Ovary (tissue), 9 donors: ENCODE results near the gene CYB561. TPM values are rescaled to one million over a fixed set of nuclear protein-coding genes. Genes with fewer than 3 reads are reported as not detected.

Experiments
- DNase-seq, 5 donors: peaks; one replicate each; pipeline ENCODE4 v3.0.0-alpha.2; 2019 to 2020
- H3K27ac ChIP-seq, 2 donors: fragments of 200-600 bp; one replicate each; pipeline versions ENCODE4 v1.5.1 to v1.8.0; 2019 to 2022
- H3K27me3 ChIP-seq: fragments of 200-600 bp; one replicate; pipeline ENCODE4 v1.8.0; 2022
- H3K36me3 ChIP-seq: fragments of 200-600 bp; sonication (generic); one replicate; pipeline ENCODE4 v1.5.1; 2019
- H3K4me1 ChIP-seq: one replicate; pipeline ENCODE4 v1.8.1; 2013; ENCODE audit warnings: mild to moderate bottlenecking, moderate library complexity; ENCODE audit not compliant: insufficient read depth
- H3K4me3 ChIP-seq: fragments of 200-600 bp; sonication (generic); one replicate; pipeline ENCODE4 v1.5.1; 2017
- H3K9me3 ChIP-seq, 2 donors: fragments of 200-600 bp in 1 of 2; sonication (generic) in 1 of 2; one replicate each; pipeline versions ENCODE4 v1.5.1 to v1.8.1; 2013 to 2019; ENCODE audit warnings: mild to moderate bottlenecking in 1 of 2, moderate library complexity in 1 of 2
- EP300 ChIP-seq: sonication (generic); formaldehyde crosslinking; IDR thresholded peaks from one replicate; pipeline ENCODE4 v1.6.1; 2017; ENCODE audit warnings: antibody characterized with exemption
- POLR2A ChIP-seq: fragments of 450-650 bp; IDR thresholded peaks from one replicate; pipeline ENCODE4 v1.6.1; 2017; ENCODE audit warnings: antibody characterized with exemption, mild to moderate bottlenecking, moderate library complexity
- WGBS, 3 donors: extraction: QIAGEN DNeasy Blood & Tissue Kit in 1 of 3; methylation state at CpG; one replicate each; pipeline versions ENCODE4 v1.1.5 to v1.1.7; 2013 to 2017; 5-methylcytosine and 5-hydroxymethylcytosine counted together
- intact Hi-C, 4 donors: fragments of 100-400 bp; cut with DNase I; formaldehyde crosslinking; loops; one replicate each; pipeline versions ENCODE4 v1.11.0 to v1.15.1; 2022 to 2023
- polyA plus RNA-seq, 2 donors: library from polyadenylated mRNA; stranded (reverse); fragments of 200-250 nt in 1 of 2; fragments of 350-450 nt in 1 of 2; fragmentation: Illumina TruSeq in 1 of 2; extraction: RNeasy Lipid Tissue Mini Kit (QIAGEN cat#74804) in 1 of 2; gene quantifications; one replicate each; pipeline ENCODE4 v1.2.3, GENCODE V29; 2013 to 2014
- total RNA-seq, 7 donors: library from RNA; depleted of rRNA in 2 of 7; stranded (reverse); fragments of >200 nt in 2 of 7; fragmentation: NEBNext Ultra II Directional in 3 of 7; extraction: Animal tissue kit (Norgen Biotek cat#: 25700) in 3 of 7; gene quantifications; one replicate each; pipeline versions ENCODE4 v1.1.0 to v1.2.4, GENCODE V29; 2016 to 2023
- TF ChIP-seq, protein P1 (sequence below), 3 donors: fragments of 450-650 bp in 2 of 3; fragments of 200-600 bp in 1 of 3; IDR thresholded peaks; one replicate each; pipeline versions ENCODE4 v1.5.1 to v1.8.0; 2016 to 2022; ENCODE audit warnings: antibody characterized with exemption in 3 of 3, mild to moderate bottlenecking in 1 of 3
- donor health status: DM: no; HTN: no; CAD: no; lungs with moderate emphysema.
- donor health status: DM: no; HTN: no; CAD: no.
- donor health status: Bipolar disorder and iron deficiency.
- donor health status: DM: yes; HTN: yes; CAD: no.
- donor health status: DM: no; HTN: no; CAD: no.
- donor health status: DM: yes; HTN: yes; CAD: no.

The CYB561 gene
- total and polyA plus RNA-seq, 9 donors: 8.6 to 43.8 (median 15.3) TPM

DNA sequence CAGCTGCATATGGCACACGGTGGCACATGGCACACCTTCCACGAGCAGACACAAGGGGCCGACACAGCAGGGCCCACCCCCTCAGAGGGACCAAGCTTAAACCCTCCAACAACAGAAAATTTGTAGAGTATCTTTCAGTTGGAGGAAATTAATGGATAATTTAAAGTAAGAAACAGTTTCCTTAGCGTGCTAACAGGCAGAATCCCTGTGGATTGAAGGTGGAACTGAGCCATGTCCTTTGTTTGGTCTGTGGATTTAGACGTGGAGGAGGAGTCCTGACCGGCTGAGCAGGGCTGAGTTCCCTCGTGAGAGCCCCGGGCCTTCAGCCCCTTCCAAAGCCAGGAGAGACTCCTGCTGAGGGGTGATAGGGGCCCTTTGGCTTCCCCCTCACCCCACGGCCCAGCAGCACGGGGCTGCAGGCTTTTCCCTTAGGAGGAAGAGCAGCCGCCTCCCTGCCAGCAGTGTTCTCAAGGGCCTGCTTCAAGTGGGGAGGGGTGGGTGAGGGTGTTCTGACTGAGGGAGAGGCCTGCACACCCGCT is 1.4 kb upstream of the CYB561 start:
- H3K36me3 ChIP-seq: no peaks in the 10 kb centered on the region
- no peaks in the 10 kb centered on the region for H3K9me3 ChIP-seq
- TF ChIP-seq, protein P1, sequence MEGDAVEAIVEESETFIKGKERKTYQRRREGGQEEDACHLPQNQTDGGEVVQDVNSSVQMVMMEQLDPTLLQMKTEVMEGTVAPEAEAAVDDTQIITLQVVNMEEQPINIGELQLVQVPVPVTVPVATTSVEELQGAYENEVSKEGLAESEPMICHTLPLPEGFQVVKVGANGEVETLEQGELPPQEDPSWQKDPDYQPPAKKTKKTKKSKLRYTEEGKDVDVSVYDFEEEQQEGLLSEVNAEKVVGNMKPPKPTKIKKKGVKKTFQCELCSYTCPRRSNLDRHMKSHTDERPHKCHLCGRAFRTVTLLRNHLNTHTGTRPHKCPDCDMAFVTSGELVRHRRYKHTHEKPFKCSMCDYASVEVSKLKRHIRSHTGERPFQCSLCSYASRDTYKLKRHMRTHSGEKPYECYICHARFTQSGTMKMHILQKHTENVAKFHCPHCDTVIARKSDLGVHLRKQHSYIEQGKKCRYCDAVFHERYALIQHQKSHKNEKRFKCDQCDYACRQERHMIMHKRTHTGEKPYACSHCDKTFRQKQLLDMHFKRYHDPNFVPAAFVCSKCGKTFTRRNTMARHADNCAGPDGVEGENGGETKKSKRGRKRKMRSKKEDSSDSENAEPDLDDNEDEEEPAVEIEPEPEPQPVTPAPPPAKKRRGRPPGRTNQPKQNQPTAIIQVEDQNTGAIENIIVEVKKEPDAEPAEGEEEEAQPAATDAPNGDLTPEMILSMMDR (IDR thresholded peaks at IDR 0.05): no peak
- TF ChIP-seq EP300 (no peak), POLR2A (no peak)
- intact Hi-C loops: no loop called here
- WGBS, 3 donors: 36 to 39% (median 37%) methylated on average over 11 to 12 of the region's 12 CpGs
- H3K27me3 ChIP-seq: no peaks in the 10 kb centered on the region
- no peak overlapping the region for H3K4me3 ChIP-seq
- peak overlapping the region in 1 of 2 donors; percentile 5 for H3K27ac ChIP-seq
- H3K4me1 ChIP-seq: peaks cover 7% of the 10 kb centered on the region
- DNase-seq: no peak

DNA sequence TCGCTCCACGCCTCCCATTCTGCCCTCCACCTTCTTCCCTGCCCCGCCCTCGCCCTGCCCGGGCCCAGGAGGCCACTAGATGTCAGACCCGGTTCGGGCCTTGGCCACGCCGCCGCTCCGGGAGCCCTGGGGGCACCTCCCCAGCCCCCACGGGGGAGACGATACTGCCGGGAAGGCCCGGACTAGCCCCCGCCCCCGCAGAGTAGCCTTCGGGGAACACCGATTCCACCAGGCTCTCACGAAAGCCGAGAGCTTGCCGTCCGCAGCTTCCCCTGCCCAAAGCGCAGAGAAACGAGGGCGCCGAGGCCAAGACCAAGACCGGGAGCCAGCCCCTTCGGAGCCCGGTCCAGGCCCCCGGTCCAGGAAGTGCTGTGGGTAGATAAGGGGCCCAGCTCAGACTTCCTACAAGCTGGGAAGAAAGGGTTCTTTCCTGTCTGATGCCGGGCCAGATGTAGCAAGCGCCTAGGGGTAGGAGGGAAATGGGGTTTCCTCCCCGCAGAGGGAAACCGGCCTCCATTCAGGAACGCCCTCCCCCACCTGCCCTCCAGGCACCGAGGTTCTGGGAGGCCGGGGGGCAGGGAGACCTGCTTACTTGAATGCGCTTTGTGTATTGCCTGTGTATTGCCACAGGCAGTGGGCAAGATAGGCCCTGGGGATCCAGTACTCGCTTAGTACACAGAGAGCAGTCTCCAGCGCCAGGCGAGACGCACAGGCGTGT is 806 bp upstream of the CYB561 start:
- Histone ChIP-seq H3K27ac (peak overlapping the region; percentile 48 to 77), H3K4me3 (peak overlapping the region; percentile 65), H3K27me3 (no peaks in the 10 kb centered on the region), H3K4me1 (peaks cover 7% of the 10 kb centered on the region), H3K36me3 (no peaks in the 10 kb centered on the region), H3K9me3 (no peaks in the 10 kb centered on the region)
- DNase-seq: peak; percentile 56 to 79 (median 72)
- TF ChIP-seq POLR2A (no peak), EP300 (no peak)
- TF ChIP-seq, protein P1 (IDR thresholded peaks at IDR 0.05): no peak
- 22 to 26% (median 23%) methylated on average over 42 to 44 of the region's 44 CpGs for WGBS, 3 donors
- intact Hi-C loops: no loop called here

DNA sequence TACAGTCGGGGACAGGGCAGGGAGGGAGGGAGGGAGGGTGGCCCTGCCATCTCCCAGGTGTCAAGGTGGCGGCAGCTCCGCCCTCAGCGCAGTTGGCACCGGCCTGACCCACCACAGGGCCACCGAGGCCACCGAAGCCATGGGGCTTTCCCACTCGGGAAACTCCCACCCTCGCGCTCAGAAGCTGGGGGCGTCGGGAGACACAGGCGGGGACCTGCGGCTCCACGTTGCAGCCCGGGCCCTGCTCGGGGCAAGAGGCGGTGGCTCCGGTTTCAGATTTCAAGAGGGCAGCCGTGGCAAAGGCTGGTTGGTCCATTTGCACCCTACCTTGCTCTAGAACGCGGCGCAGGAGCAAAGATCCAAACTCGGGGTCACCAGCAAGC is 544 bp downstream of the CYB561 start:
- H3K27ac ChIP-seq: peak overlapping the region; percentile 48 to 77
- TF ChIP-seq, protein P1 (IDR thresholded peaks at IDR 0.05): no peak
- TF ChIP-seq POLR2A (no peak), EP300 (no peak)
- H3K4me3 ChIP-seq: peak overlapping the region; percentile 65
- H3K36me3 ChIP-seq: no peaks in the 10 kb centered on the region
- no peaks in the 10 kb centered on the region for H3K27me3 ChIP-seq
- 7 to 11% (median 8%) methylated on average over 24 of the region's 24 CpGs for whole genome bisulfite sequencing, 3 donors
- intact Hi-C loops: no loop called here
- DNase-seq: no peak
- no peaks in the 10 kb centered on the region for H3K9me3 ChIP-seq
- peaks cover 7% of the 10 kb centered on the region for H3K4me1 ChIP-seq

DNA sequence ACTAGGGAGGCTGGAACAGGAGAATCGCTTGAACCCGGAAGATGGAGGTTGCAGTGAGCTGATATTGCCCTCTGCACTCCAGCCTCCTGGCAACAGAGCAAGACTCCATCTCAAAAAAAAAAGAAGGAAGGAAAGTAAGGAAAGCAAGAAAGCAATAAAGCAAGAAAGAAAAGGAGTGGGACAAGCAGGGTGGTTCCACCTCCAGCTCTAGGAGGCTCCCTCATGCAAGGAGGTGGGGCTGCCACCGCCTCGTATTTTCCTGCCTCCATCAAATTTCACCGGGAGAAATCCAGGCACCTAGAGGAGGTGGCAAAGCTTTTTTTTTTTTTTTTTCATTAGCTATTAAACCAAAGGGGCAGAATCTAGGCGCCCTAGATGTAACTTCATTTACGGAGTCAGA is 1.0 kb downstream of the CYB561 start:
- no peaks in the 10 kb centered on the region for H3K36me3 ChIP-seq
- H3K4me3 ChIP-seq: no peak overlapping the region
- H3K27me3 ChIP-seq: no peaks in the 10 kb centered on the region
- 74 to 81% (median 76%) methylated on average over 7 of the region's 7 CpGs for WGBS, 3 donors
- intact Hi-C loops: no loop called here
- DNase-seq: no peak
- peaks cover 7% of the 10 kb centered on the region for H3K4me1 ChIP-seq
- no peaks in the 10 kb centered on the region for H3K9me3 ChIP-seq
- TF ChIP-seq, protein P1 (IDR thresholded peaks at IDR 0.05): no peak
- no peak for TF ChIP-seq POLR2A
- no peak for TF ChIP-seq EP300
- no peak overlapping the region for H3K27ac ChIP-seq
